ENCODE measurements around the gene TBXAS1. TPM values are rescaled to one million over a fixed set of nuclear protein-coding genes. Genes with fewer than 3 reads are reported as not detected.

The TBXAS1 gene
- total RNA-seq, 4 donors from 2014 or later = 6.2 to 23.0 (median 11.8) TPM

DNA sequence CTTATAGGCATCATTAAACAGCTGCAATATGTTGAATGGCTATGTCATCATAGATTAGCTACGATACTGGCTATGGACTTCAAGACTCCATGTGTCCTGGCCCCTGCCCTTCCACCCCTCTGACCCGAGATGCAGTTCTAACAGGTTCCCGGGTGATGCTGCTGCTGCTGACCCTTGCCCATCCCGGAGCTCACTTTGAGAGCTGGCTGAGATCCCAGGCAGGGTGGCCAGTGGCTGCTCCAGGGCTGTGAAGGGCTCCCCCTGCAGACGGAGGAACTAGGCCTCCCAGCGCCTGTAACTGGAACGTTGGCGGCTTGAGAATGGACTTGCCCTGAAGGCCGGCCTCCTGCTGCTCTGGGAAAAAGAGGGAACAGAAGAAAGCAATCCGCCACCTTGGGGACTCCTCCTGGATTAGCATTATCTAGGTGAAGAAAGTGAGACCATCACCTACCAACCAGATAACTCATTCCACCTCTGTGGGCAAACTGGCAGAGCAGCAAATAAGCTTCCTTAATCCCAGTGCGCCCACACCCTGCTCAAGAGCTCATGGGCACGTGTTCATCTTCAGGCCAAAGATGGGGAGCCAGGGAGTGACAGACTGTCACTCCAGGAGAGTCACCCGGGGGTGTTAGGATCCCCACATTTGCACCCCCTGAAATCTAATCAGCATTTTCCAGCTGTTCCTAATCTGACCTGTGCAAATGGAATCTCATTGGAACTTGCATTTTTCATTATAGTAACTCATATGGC is 176.9 kb downstream of the TBXAS1 start:
- Histone ChIP-seq H3K27ac (no peak overlapping the region), H3K4me1 (no peaks in the 10 kb centered on the region), H3K36me3 (no peaks in the 10 kb centered on the region), H3K9me3 (no peaks in the 10 kb centered on the region), H3K27me3 (no peaks in the 10 kb centered on the region), H3K4me3 (no peak overlapping the region)
- WGBS, 2 donors (ENCODE audit: low coverage in 1 of 2) = 58 to 72% methylated on average over 3 to 8 of the region's 13 CpGs
- TF ChIP-seq, protein P1, sequence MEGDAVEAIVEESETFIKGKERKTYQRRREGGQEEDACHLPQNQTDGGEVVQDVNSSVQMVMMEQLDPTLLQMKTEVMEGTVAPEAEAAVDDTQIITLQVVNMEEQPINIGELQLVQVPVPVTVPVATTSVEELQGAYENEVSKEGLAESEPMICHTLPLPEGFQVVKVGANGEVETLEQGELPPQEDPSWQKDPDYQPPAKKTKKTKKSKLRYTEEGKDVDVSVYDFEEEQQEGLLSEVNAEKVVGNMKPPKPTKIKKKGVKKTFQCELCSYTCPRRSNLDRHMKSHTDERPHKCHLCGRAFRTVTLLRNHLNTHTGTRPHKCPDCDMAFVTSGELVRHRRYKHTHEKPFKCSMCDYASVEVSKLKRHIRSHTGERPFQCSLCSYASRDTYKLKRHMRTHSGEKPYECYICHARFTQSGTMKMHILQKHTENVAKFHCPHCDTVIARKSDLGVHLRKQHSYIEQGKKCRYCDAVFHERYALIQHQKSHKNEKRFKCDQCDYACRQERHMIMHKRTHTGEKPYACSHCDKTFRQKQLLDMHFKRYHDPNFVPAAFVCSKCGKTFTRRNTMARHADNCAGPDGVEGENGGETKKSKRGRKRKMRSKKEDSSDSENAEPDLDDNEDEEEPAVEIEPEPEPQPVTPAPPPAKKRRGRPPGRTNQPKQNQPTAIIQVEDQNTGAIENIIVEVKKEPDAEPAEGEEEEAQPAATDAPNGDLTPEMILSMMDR (IDR thresholded peaks at IDR 0.05) = peak in 1 of 4 experiments; percentile 31
- no peak for TF ChIP-seq EP300 (IDR thresholded peaks at IDR 0.05)
- ATAC-seq = no peak

DNA sequence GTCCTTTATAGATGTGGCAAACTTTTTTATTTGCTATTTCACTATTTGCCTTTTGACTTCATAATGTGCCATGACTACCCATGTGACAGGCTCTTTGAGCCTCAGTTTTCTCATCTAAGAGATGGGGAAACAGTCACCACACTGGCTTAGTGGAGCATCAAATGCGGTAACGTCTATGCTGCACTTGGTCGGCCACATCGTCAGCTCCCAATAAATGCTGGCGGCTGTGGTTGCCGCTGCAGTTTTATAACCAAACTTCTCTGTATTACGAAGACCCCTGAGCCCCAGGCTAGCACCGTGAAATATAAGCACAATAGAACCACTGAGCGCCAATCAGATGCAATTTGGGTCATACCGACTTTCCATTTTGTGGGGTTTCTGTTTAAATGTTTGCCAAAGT is 177.5 kb downstream of the TBXAS1 start:
- no peaks in the 10 kb centered on the region for H3K4me1 ChIP-seq
- no peak overlapping the region for H3K27ac ChIP-seq
- 93% methylated on average over 3 to 6 of the region's 10 CpGs for WGBS, 2 donors (ENCODE audit: low coverage in 1 of 2)
- H3K36me3 ChIP-seq = no peaks in the 10 kb centered on the region
- ATAC-seq = no peak
- H3K9me3 ChIP-seq = no peaks in the 10 kb centered on the region
- H3K4me3 ChIP-seq = no peak overlapping the region
- H3K27me3 ChIP-seq = no peaks in the 10 kb centered on the region
- TF ChIP-seq, protein P1 (IDR thresholded peaks at IDR 0.05) = no peak
- TF ChIP-seq POLR2A (IDR thresholded peaks at IDR 0.05) (no peak), EP300 (IDR thresholded peaks at IDR 0.05) (no peak), POLR2AphosphoS5 (IDR thresholded peaks at IDR 0.05) (no peak)

DNA sequence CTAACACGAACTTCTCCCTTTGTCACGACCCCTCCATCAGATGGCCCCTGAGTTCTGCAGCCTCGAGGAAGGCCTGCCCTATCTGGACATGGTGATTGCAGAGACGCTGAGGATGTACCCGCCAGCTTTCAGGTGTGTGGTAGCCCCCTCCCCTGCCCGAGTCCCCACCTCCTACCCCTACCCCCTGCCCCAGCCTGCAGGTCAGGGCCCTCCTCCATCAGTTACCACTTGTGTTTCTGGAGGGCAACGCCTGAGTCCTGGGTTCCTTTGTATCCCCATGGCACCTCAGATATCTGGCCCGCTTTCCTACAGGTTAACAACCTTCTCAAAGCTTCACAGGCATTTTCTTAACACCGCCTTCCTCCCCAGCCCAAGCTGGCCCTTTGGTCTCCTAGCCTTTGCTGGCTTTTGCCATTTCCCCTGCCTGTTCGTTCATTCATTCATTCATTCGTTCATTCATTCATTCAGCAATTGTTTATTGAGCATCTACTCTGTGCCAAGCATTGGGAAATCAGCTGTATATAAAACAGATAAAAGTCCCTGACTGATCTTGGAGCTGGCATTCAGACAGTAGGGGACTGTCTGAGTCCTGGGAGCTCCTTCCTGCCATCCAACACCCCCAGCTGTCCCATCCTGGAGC is 178.1 kb downstream of the TBXAS1 start:
- 88 to 91% methylated on average over 4 to 8 of the region's 11 CpGs for WGBS, 2 donors (ENCODE audit: low coverage in 1 of 2)
- Histone ChIP-seq H3K27ac (no peak overlapping the region), H3K27me3 (no peaks in the 10 kb centered on the region), H3K4me3 (no peak overlapping the region), H3K36me3 (no peaks in the 10 kb centered on the region), H3K4me1 (no peaks in the 10 kb centered on the region), H3K9me3 (no peaks in the 10 kb centered on the region)
- ATAC-seq = no peak
- no peak for TF ChIP-seq POLR2AphosphoS5 (IDR thresholded peaks at IDR 0.05)
- TF ChIP-seq, protein P1 (IDR thresholded peaks at IDR 0.05) = no peak
- no peak for TF ChIP-seq EP300 (IDR thresholded peaks at IDR 0.05)
- TF ChIP-seq POLR2A (IDR thresholded peaks at IDR 0.05) = no peak

- Histone ChIP-seq H3K27me3 (peaks cover 4% of the 10 kb centered on the region), H3K4me1 (no peaks in the 10 kb centered on the region), H3K36me3 (no peaks in the 10 kb centered on the region), H3K27ac (no peak overlapping the region), H3K4me3 (no peak overlapping the region), H3K9me3 (no peaks in the 10 kb centered on the region)
- TF ChIP-seq POLR2A (IDR thresholded peaks at IDR 0.05) = no peak
- TF ChIP-seq, protein P1 (IDR thresholded peaks at IDR 0.05) = no peak
- no peak for TF ChIP-seq POLR2AphosphoS5 (IDR thresholded peaks at IDR 0.05)
- TF ChIP-seq EP300 (IDR thresholded peaks at IDR 0.05) = no peak
- WGBS, 2 donors (ENCODE audit: low coverage in 1 of 2) = 82 to 87% methylated on average over 13 to 15 of the region's 16 CpGs
- ATAC-seq = no peak
These were observed 179.9 kb downstream of the TBXAS1 start for GRCh38 chr7:140008755-140009610.
